Gastroesophageal sphincter (tissue), 3 donors: ENCODE data around the gene SDC3.

ENCODE experiments used
- EP300 ChIP-seq: sonication (generic); formaldehyde crosslinking; IDR thresholded peaks from one replicate; pipeline ENCODE4 v1.6.1; 2017; ENCODE audit warnings: antibody characterized with exemption, mild to moderate bottlenecking
- POLR2A ChIP-seq, 2 donors: fragments of 450-650 bp; IDR thresholded peaks; one replicate each; pipeline ENCODE4 v1.6.1; 2017; ENCODE audit warnings: antibody characterized with exemption in 2 of 2, mild to moderate bottlenecking in 2 of 2, moderate library complexity in 1 of 2
- POLR2AphosphoS5 ChIP-seq: sonication (generic); formaldehyde crosslinking; IDR thresholded peaks from one replicate; pipeline ENCODE4 v1.6.1; 2017; ENCODE audit warnings: antibody characterized with exemption
- TF ChIP-seq, protein P1 (sequence below), 4 experiments: fragments of 200-600 bp in 2 of 4; fragments of 450-650 bp in 2 of 4; sonication (generic) in 1 of 4; IDR thresholded peaks; one replicate each; pipeline ENCODE4 v1.5.1; 2017 to 2019; ENCODE audit warnings: antibody characterized with exemption in 4 of 4, mild to moderate bottlenecking in 2 of 4, moderate library complexity in 2 of 4

DNA sequence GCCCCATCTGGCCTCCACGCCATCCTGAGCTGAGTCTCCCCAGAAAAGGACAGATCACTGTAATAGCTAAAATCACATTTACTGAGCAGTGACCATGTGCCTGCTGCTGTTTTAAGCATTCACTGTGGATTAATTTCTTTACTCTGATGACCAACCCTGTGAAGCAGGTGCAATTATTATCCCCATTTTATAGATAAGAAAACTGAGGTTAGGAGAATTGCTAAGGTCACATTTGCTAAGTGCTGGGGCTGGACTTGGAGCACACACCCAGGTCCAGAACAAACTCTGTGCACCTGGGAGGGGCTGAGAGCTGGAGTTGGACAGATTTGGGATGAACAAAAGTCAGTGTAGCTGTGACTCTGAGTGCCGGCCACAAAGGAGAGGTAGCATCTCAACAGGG is 58.0 kb downstream of the SDC3 start:
- TF ChIP-seq POLR2AphosphoS5 (no peak), POLR2A (IDR thresholded peaks at IDR 0.05) (no peak), EP300 (no peak)
- TF ChIP-seq, protein P1, sequence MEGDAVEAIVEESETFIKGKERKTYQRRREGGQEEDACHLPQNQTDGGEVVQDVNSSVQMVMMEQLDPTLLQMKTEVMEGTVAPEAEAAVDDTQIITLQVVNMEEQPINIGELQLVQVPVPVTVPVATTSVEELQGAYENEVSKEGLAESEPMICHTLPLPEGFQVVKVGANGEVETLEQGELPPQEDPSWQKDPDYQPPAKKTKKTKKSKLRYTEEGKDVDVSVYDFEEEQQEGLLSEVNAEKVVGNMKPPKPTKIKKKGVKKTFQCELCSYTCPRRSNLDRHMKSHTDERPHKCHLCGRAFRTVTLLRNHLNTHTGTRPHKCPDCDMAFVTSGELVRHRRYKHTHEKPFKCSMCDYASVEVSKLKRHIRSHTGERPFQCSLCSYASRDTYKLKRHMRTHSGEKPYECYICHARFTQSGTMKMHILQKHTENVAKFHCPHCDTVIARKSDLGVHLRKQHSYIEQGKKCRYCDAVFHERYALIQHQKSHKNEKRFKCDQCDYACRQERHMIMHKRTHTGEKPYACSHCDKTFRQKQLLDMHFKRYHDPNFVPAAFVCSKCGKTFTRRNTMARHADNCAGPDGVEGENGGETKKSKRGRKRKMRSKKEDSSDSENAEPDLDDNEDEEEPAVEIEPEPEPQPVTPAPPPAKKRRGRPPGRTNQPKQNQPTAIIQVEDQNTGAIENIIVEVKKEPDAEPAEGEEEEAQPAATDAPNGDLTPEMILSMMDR (IDR thresholded peaks at IDR 0.05): no peak
